B cell (primary cell): ENCODE measurements around the gene NCKAP1.

Source experiments
- CTCF ChIP-seq: fragments of 200-600 bp; IDR thresholded peaks from one replicate; pipeline ENCODE4 v1.8.0; 2022; ENCODE audit warnings: antibody characterized with exemption, mild to moderate bottlenecking
- EZH2 ChIP-seq: IDR thresholded peaks from 2 replicates; pipeline ENCODE4 v1.6.1; 2012; ENCODE audit warnings: borderline replicate concordance, low read depth, mild to moderate bottlenecking, moderate library complexity, low read length; ENCODE audit not compliant: insufficient read depth, poor library complexity, severe bottlenecking

- TF ChIP-seq CTCF (no peak), EZH2 (no peak)
Measured at GRCh38 chr2:182898718-182899117, 139.5 kb downstream of the NCKAP1 start.
